Upper lobe of left lung (tissue), 4 donors: ENCODE measurements around the gene KCND2.

ENCODE experiments used
- CTCF ChIP-seq, 6 experiments: fragments of 450-650 bp in 4 of 6; fragments of 200-600 bp in 2 of 6; sonication (generic) in 2 of 6; IDR thresholded peaks; one replicate each; pipeline ENCODE4 v1.5.1; 2016 to 2019; ENCODE audit warnings: antibody characterized with exemption in 6 of 6
- EP300 ChIP-seq, 4 donors: sonication (generic); formaldehyde crosslinking; IDR thresholded peaks; one replicate each; pipeline ENCODE4 v1.5.1; 2017; ENCODE audit warnings: antibody characterized with exemption in 4 of 4, control low read depth in 2 of 4
- POLR2A ChIP-seq, 4 donors: fragments of 450-650 bp; IDR thresholded peaks; one replicate each; pipeline ENCODE4 v1.5.1; 2016 to 2017; ENCODE audit warnings: antibody characterized with exemption in 4 of 4, mild to moderate bottlenecking in 2 of 4
- POLR2AphosphoS5 ChIP-seq, 2 donors: sonication (generic); formaldehyde crosslinking; IDR thresholded peaks; one replicate each; pipeline ENCODE4 v1.5.1; 2017; ENCODE audit warnings: antibody characterized with exemption in 2 of 2

- TF ChIP-seq POLR2AphosphoS5 (IDR thresholded peaks at IDR 0.05) = no peak
- TF ChIP-seq CTCF (IDR thresholded peaks at IDR 0.05) = no peak
- TF ChIP-seq POLR2A (IDR thresholded peaks at IDR 0.05) = no peak
- no peak for TF ChIP-seq EP300 (IDR thresholded peaks at IDR 0.05)
Measured at GRCh38 chr7:120436487-120437060, 163.6 kb downstream of the KCND2 start.
